T-helper 1 cell treated with Interleukin-12 subunit alpha and Interleukin-12 subunit beta and Interleukin-4 antibody, amounts not matched to agents 30 μg/mL and 1 μg/mL, for 36 hours (primary cell): ENCODE measurements around the gene NOTO.
A peak's percentile ranks its signal among the peaks of the same experiment; 100 is the strongest.

ENCODE experiments used
- H3K27ac Mint-ChIP-seq: one replicate; pipeline ENCODE4 v1.8.0; 2021; ENCODE audit warnings: mild to moderate bottlenecking, mixed read lengths
- H3K27me3 Mint-ChIP-seq: one replicate; pipeline ENCODE4 v1.8.0; 2021; ENCODE audit warnings: low read depth, mixed read lengths
- H3K36me3 Mint-ChIP-seq: one replicate; pipeline ENCODE4 v1.8.0; 2021; ENCODE audit warnings: low read depth, mixed read lengths
- H3K4me1 Mint-ChIP-seq: one replicate; pipeline ENCODE4 v1.8.0; 2021; ENCODE audit warnings: low read depth, mixed read lengths
- H3K4me3 Mint-ChIP-seq: one replicate; pipeline ENCODE4 v1.8.0; 2021; ENCODE audit warnings: mild to moderate bottlenecking, moderate library complexity, mixed read lengths
- H3K9me3 Mint-ChIP-seq: one replicate; pipeline ENCODE4 v1.8.0; 2021; ENCODE audit warnings: mixed read lengths

The NOTO gene

GRCh38 chr2:73214120-73215035 is 12.0 kb downstream of the NOTO start, which contains the start of gene SMYD5:
TSS of gene SMYD5 (plus strand) at chr2:73214245. CDS start at chr2:73214267, 22 bp downstream.
- Mint-ChIP-seq H3K9me3 (no peaks in the 10 kb centered on the region), H3K27me3 (peaks cover under 1% of the 10 kb centered on the region), H3K4me3 (peak within 1 kb of the TSS; percentile 96), H3K4me1 (peaks cover 20% of the 10 kb centered on the region), H3K36me3 (no peaks in the 10 kb centered on the region), H3K27ac (peak within 1 kb of the TSS; percentile 85)

DNA sequence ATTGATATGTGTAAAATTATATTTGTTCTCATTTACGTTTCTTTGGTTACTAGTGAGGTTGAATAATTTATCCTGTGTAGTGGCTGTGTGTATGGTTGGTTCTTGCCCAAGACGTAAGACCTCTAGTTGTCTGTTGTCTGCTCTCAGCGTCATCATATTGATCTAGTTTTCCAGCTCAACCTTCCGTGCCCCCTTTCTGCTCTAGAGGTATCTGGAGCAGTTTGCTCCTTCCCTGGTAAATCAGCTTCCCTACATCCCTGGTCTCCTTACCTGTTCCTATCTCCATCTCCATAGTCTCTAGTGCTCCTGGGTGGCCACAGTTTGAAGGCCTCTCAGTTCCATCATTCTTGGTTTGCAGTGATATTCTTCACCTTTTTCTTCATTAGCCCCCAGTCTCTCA is 12.9 kb downstream of the NOTO start:
- H3K27me3 Mint-ChIP-seq, result no peaks in the 10 kb centered on the region
- peaks cover 20% of the 10 kb centered on the region for H3K4me1 Mint-ChIP-seq
- no peaks in the 10 kb centered on the region for H3K36me3 Mint-ChIP-seq
- no peaks in the 10 kb centered on the region for H3K9me3 Mint-ChIP-seq
- peak overlapping the region; percentile 80 for H3K27ac Mint-ChIP-seq
- H3K4me3 Mint-ChIP-seq, result peak overlapping the region; percentile 96

GRCh38 chr2:73217160-73217559 is 14.8 kb downstream of the NOTO start:
- H3K36me3 Mint-ChIP-seq, result peaks cover 4% of the 10 kb centered on the region
- H3K27me3 Mint-ChIP-seq, result no peaks in the 10 kb centered on the region
- H3K4me1 Mint-ChIP-seq, result peaks cover 20% of the 10 kb centered on the region
- H3K4me3 Mint-ChIP-seq, result no peak overlapping the region
- no peaks in the 10 kb centered on the region for H3K9me3 Mint-ChIP-seq
- H3K27ac Mint-ChIP-seq, result no peak overlapping the region

GRCh38 chr2:73217826-73218225 is 15.5 kb downstream of the NOTO start:
- Mint-ChIP-seq H3K27ac (no peak overlapping the region), H3K4me3 (no peak overlapping the region), H3K36me3 (peaks cover 5% of the 10 kb centered on the region), H3K9me3 (no peaks in the 10 kb centered on the region), H3K4me1 (peaks cover 20% of the 10 kb centered on the region), H3K27me3 (no peaks in the 10 kb centered on the region)

GRCh38 chr2:73218298-73218697 is 15.9 kb downstream of the NOTO start:
- H3K27ac Mint-ChIP-seq, result no peak overlapping the region
- H3K9me3 Mint-ChIP-seq, result no peaks in the 10 kb centered on the region

GRCh38 chr2:73223821-73224220 is 21.4 kb downstream of the NOTO start:
- H3K9me3 Mint-ChIP-seq, result no peaks in the 10 kb centered on the region

More at GRCh38 chr2:73218298-73218697, 15.9 kb downstream of the NOTO start:
- no peaks in the 10 kb centered on the region for H3K27me3 Mint-ChIP-seq
- peaks cover 5% of the 10 kb centered on the region for H3K36me3 Mint-ChIP-seq
- H3K4me1 Mint-ChIP-seq, result peaks cover 18% of the 10 kb centered on the region
- no peak overlapping the region for H3K4me3 Mint-ChIP-seq

GRCh38 chr2:73225513-73226360 is 23.4 kb downstream of the NOTO start:
- H3K27me3 Mint-ChIP-seq, result no peaks in the 10 kb centered on the region
- H3K9me3 Mint-ChIP-seq, result no peaks in the 10 kb centered on the region
- no peak overlapping the region for H3K4me3 Mint-ChIP-seq
- H3K4me1 Mint-ChIP-seq, result peaks cover 5% of the 10 kb centered on the region
- H3K27ac Mint-ChIP-seq, result no peak overlapping the region
- peaks cover 5% of the 10 kb centered on the region for H3K36me3 Mint-ChIP-seq

More at GRCh38 chr2:73223821-73224220, 21.4 kb downstream of the NOTO start:
- Mint-ChIP-seq H3K4me3 (no peak overlapping the region), H3K27ac (no peak overlapping the region), H3K4me1 (peaks cover 5% of the 10 kb centered on the region), H3K36me3 (peaks cover 5% of the 10 kb centered on the region), H3K27me3 (no peaks in the 10 kb centered on the region)

DNA sequence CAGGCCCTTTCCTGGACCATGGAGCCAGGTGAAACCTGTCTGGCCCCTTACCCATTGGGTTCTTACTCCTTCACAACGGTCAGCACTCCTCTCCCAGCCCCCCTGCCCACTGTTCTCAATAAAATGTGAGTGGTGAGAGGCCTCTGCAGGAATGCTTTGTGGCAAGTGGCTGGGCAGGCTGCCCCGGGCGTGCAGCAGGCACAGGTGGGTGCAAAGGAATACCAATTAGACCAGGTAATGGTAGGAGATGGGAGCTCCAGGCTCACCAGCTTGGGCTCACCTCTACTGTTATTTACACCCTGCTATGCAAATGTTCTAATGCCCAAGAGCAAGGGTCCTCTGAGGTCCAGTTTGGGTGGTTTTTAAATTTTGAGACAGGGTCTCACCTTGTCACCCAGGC is 24.7 kb downstream of the NOTO start:
- H3K36me3 Mint-ChIP-seq, result peaks cover 2% of the 10 kb centered on the region
- no peak overlapping the region for H3K27ac Mint-ChIP-seq
- no peak overlapping the region for H3K4me3 Mint-ChIP-seq
- H3K9me3 Mint-ChIP-seq, result no peaks in the 10 kb centered on the region
- H3K27me3 Mint-ChIP-seq, result no peaks in the 10 kb centered on the region
- peaks cover 5% of the 10 kb centered on the region for H3K4me1 Mint-ChIP-seq

DNA sequence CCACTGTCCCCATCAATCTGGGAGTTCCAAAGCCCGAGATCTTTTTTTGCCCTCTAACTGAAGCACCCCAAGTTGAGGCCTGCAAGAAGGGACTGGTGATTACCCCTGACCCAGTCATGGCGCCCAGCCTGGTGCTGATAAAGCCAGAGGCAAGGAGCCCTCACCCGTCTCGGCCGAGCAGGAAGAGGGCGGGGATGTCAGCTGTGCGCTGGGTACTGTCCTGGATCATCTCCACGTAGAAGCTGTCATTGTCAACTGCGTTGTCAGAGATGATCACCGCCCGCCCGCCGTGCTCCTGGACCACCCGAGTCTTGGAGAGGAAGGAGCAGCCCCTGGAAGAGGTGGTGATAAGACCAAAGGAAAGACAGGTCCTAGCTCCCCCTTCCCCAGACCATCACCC is 26.3 kb downstream of the NOTO start:
- H3K9me3 Mint-ChIP-seq, result no peaks in the 10 kb centered on the region
- H3K4me3 Mint-ChIP-seq, result no peak overlapping the region
- peaks cover 11% of the 10 kb centered on the region for H3K4me1 Mint-ChIP-seq
- H3K36me3 Mint-ChIP-seq, result no peaks in the 10 kb centered on the region
- H3K27ac Mint-ChIP-seq, result no peak overlapping the region
- no peaks in the 10 kb centered on the region for H3K27me3 Mint-ChIP-seq

GRCh38 chr2:73232403-73233153 is 30.2 kb downstream of the NOTO start:
- Mint-ChIP-seq H3K27ac (peak overlapping the region; percentile 68), H3K4me1 (peaks cover 28% of the 10 kb centered on the region), H3K36me3 (peaks cover 6% of the 10 kb centered on the region), H3K9me3 (no peaks in the 10 kb centered on the region), H3K4me3 (peak overlapping the region; percentile 89), H3K27me3 (no peaks in the 10 kb centered on the region)

GRCh38 chr2:73233154-73233931 is 31.0 kb downstream of the NOTO start, which contains the start of gene PRADC1:
TSS of gene PRADC1 (minus strand) at chr2:73233239. CDS start at chr2:73233160, 79 bp downstream.
- Mint-ChIP-seq H3K27me3 (no peaks in the 10 kb centered on the region), H3K27ac (peak within 1 kb of the TSS; percentile 80), H3K4me1 (peaks cover 31% of the 10 kb centered on the region), H3K36me3 (peaks cover 8% of the 10 kb centered on the region), H3K4me3 (peak within 1 kb of the TSS; percentile 89), H3K9me3 (no peaks in the 10 kb centered on the region)

- H3K36me3 Mint-ChIP-seq, result peaks cover 9% of the 10 kb centered on the region
- no peaks in the 10 kb centered on the region for H3K9me3 Mint-ChIP-seq
- H3K4me1 Mint-ChIP-seq, result peaks cover 38% of the 10 kb centered on the region
- H3K4me3 Mint-ChIP-seq, result peak within 1 kb of the TSS; percentile 89
- H3K27ac Mint-ChIP-seq, result peak within 1 kb of the TSS; percentile 80
- H3K27me3 Mint-ChIP-seq, result no peaks in the 10 kb centered on the region
These were observed 31.8 kb downstream of the NOTO start, which contains the start of gene CCT7 for GRCh38 chr2:73233932-73234832. TSS of gene CCT7 (plus strand) at chr2:73234308. CDS start at chr2:73234379, 71 bp downstream.
